GM21515 (cell line): ENCODE data around the gene ILDR1.
A peak's percentile ranks its signal among the peaks of the same experiment; 100 is the strongest.
"Not testable (repeated sequence)": the region's sequence is repeated elsewhere in the genome, so short reads cannot be mapped to it uniquely, and the experiment has no call there.

ENCODE experiments used
- ATAC-seq: cut with Tn5 transposase; IDR thresholded peaks from one replicate; pipeline ENCODE4 v1.9.1; 2021; ENCODE audit not compliant: unreplicated experiment

ILDR1 gene

DNA sequence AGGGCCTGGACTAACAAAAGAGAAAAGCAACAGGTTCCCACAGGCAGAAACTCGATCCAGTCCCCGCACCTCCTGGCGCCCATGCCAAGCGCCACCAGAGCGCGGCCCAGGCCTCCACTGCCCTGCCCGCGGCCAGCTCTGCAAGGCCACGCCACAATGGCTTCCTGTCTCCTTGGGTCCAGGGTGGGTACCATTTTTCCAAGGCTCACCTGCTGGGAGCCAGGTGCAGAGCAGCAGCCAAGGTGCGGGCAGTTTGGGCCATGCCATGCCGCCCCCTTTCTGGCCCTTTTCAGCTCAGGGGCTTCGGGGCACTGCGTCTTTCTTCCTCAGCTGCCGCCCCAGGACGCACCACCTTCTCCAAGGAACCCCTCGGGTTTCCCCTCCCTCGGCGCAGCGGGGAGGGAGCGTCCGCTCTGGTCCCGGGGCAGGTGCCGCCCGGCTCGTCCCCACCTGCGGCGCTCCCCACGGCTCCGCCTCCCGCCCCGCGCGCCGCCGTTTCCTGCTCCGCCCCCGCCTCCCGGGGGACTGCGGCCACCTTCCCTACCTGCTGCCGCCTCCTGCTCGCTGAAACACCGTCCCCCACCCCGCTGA lies at the start of gene ILDR1:
Gene ILDR1 (minus strand): TSS at position 437 of the 591 bp plus-strand sequence. CDS start 170 bp downstream, at position 267.
- ATAC-seq = peak; percentile 40

- ATAC-seq = peak; percentile 26
Measured at GRCh38 chr3:122067588-122068240, 45.7 kb upstream of the ILDR1 start.

DNA sequence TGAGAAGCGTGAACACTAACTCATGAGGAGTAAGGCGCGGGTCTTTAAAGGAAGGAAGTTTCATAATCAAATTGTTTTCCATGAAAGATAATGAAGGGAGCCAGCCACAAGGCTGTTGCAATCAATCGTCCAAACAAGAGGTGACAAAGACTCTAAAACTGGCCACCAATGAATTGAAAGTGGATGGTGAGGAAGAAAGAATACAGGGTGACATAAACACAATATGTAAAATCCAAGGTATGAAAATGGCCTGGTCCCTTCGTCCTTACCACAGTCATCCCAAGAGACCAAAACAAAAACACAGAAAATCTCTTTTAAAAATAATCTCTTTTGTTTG lies 45.1 kb upstream of the ILDR1 start:
- ATAC-seq = peak; percentile 53

DNA sequence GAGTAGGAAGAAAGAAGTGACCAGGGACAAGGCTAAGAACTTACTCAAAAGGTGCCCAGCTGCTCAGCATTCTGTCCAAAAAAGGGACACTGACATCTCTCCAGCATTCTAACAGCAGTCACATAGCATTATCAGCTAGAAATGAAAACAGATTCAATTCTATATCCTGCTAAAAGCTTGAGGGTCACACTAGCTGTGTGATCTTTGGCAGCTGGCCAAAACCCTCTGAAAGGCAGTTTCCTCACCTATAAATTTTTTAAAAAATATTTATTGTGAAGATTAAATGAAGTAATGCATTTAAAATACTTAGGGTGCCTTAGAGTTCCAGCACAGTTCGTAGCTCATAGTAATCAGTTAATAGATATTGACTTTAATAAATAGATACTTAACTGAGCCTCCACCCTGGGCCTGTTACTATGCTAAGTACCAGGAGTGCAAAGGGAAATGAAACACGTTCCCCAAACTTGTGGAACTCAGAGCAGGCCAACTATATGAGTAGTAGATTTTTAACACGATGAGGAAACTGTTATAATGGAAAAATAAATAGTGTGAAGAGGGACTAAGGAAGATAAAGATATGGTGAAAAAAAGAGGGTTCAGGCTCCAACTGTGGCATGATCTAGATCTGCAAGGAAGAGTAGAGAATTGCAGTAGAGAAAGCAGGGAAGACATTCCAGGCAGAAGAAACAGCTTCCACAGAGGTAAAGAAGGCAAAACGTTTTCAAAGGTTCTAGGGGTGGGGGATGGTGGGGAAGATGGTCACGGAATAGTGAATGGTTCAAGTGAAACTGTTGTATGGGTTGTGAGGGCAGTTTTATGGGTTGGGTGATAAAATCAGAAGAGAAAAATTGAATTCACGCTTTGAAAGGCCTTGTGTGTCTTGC lies 44.5 kb upstream of the ILDR1 start:
- peak; percentile 16 for ATAC-seq

GRCh38 chr3:122064326-122064725 lies 42.3 kb upstream of the ILDR1 start:
- ATAC-seq = no peak

GRCh38 chr3:122063908-122064307 lies 41.9 kb upstream of the ILDR1 start:
- ATAC-seq = no peak

GRCh38 chr3:122060040-122060698 lies 38.1 kb upstream of the ILDR1 start:
- no peak for ATAC-seq

GRCh38 chr3:122058294-122058693 lies 36.2 kb upstream of the ILDR1 start:
- ATAC-seq = no peak

- ATAC-seq = no peak
Measured at GRCh38 chr3:122057671-122058070, 35.6 kb upstream of the ILDR1 start.

DNA sequence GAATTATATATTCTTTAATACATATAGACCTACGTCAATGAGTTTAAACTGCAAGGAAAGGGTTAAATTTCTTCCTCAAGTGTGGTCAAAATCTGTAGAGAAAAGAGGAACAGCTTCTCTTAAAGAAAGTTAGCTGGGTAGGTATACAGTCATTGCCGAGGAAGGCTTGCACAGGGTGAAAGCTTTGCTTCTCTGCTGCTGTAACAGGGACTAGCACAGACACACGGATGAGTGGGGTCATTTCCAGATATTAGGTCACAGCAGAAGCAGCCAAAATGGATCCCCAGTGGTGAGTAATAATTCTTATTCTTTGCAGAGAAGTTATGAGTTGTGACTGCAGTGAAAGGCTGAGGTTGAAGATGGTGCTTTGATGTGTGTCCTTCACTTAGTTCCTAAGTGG lies 33.2 kb upstream of the ILDR1 start, which contains the start of gene CD86:
Gene CD86 (plus strand): TSS at position 148 of the 400 bp plus-strand sequence. CDS start 128 bp downstream, at position 276.
- peak; percentile 90 for ATAC-seq

GRCh38 chr3:122052968-122053367 lies 30.9 kb upstream of the ILDR1 start:
- ATAC-seq = no peak

DNA sequence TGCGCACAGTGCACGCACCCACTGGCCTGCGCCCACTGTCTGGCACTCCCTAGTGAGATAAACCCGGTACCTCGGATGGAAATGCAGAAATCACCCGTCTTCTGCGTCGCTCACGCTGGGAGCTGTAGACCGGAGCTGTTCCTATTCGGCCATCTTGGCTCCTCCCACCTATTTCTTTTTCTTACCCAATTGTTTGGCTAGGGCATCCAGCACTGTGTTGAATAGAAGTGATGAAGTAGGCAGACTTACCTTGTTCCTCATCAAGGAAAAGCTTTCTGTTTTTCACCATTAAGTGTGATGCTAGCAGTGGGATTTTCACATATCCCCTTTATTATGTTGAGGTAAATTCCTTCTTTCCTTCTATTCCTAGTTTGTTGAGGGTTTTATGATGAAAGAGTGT lies 25.7 kb upstream of the ILDR1 start:
- not testable (repeated sequence) for ATAC-seq

- not testable (repeated sequence) for ATAC-seq
Measured at GRCh38 chr3:122047296-122047695, 25.2 kb upstream of the ILDR1 start.

DNA sequence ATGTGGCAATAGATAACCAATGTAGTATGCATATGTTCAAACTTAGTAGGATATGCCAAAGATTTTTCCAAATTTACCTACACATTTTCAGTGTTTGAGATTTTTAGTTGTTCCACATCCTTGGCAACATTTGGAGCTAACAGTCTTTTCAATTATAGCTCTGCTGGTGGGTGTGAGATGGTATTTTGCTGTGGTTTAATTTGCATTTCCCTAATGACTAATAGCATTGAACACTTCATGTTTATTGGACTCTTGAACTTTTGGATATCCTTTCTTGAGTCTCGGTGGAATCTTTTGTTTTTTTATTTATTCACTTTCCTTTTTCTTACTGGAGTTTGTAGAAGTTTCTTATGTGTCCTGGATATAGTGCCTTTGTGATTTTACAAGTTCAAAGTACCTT lies 11.0 kb upstream of the ILDR1 start:
- ATAC-seq = no peak

DNA sequence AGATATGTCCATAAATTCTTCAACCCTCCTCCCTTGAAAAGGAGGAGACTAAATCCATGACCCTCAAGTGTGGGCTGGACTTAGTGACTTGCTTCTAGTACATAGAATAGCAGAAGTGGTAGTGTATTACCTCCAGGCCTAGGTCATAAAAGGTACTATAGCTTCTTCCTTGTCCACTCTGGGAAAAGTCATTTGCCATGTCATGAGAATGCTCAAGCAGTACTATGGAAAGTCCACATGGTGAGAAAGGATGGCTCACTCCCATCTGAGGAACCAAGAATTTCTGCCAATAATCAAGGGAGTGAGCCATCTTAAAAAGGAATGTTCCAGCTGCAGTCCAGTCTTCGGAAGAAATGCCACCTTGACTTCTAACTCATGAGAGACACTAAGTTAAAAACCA lies 10.5 kb upstream of the ILDR1 start:
- no peak for ATAC-seq

DNA sequence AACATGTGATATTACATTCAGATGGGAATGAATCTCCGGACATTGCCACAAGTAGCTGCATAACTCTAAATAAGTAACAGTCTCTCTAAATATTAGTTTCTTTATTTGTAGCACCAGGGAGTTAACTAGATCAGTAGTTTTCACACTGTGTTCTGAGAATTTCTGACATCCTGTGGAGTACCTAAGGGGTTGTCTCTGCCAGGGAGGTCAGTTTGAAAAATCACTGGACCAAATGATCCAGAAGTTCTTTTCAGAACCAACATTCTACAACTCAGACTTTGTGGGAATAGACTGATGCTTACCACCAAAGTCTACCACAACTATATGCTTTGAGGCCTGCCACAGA lies 9.0 kb upstream of the ILDR1 start:
- peak; percentile 36 for ATAC-seq

- peak; percentile 65 for ATAC-seq
Measured at GRCh38 chr3:122030381-122031122, 8.5 kb upstream of the ILDR1 start.

GRCh38 chr3:122025296-122025695 lies 3.2 kb upstream of the ILDR1 start:
- peak; percentile 79 for ATAC-seq

DNA sequence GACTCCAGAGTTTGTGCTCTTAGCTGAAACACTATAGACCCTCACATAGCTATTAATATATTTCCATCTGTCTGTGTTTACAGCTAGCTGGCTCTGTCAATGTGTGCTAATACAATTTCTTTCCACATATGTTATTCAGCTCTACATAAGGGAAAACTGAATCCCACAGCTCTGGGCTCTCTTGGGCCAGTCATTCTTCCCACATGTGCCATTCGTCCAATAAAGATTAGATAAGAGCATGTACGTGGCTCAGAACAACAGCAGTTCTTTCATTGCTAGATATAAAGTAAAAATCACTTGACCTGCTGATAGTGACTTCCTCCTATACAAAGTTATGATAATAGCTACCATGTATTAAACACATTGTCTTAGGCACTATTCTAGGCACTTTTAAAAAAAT lies 2.8 kb upstream of the ILDR1 start:
- no peak for ATAC-seq

DNA sequence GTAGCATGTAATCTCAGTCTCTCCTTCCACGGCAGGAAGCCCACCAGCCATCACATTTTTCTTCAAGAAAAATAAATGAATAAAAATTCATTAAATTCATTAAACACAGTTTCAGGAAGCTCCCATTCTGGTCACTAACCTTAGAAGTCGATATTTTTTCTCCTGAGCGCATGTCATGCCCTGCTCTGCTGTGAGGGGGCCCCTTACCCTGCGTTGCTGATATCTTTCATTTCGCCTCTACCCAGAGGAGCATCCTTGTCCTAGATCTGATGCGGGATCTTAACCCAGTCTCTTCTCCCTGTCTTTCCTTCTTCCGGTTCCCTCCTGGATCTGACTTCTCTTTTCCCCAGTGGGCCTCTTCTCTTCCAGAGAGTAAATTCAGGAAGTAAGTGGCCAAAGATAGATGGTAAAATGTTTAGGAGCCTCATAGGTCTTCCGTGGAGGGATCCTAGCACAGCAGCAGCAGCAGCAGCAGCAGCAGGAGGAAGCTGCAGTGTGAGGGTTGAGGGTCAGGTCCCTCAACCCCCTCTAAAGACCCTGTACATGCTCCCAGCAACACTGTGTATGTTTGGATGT lies 1.4 kb upstream of the ILDR1 start:
- ATAC-seq = no peak
